Type B pancreatic cell (in vitro differentiated cells): ENCODE data around the gene GRM2. TPM values are rescaled to one million over a fixed set of nuclear protein-coding genes. Genes with fewer than 3 reads are reported as not detected.

Experiments
- DNase-seq: peaks from one replicate; pipeline ENCODE4 v3.0.0; 2021; ENCODE audit warnings: mixed read lengths; ENCODE audit not compliant: unreplicated experiment; ENCODE audit errors: extremely low spot score
- H3K27ac Mint-ChIP-seq: 2 replicates; pipeline ENCODE4 v1.8.0; 2021; ENCODE audit warnings: mild to moderate bottlenecking, mixed read lengths
- H3K27me3 Mint-ChIP-seq: 2 replicates; pipeline ENCODE4 v1.8.0; 2021; ENCODE audit warnings: mixed read lengths
- H3K36me3 Mint-ChIP-seq: 2 replicates; pipeline ENCODE4 v1.8.0; 2021; ENCODE audit warnings: mixed read lengths
- H3K4me1 Mint-ChIP-seq: one replicate; pipeline ENCODE4 v1.8.0; 2021; ENCODE audit warnings: mixed read lengths; ENCODE audit not compliant: unreplicated experiment
- H3K4me3 Mint-ChIP-seq: 2 replicates; pipeline ENCODE4 v1.8.0; 2021; ENCODE audit warnings: mild to moderate bottlenecking, mixed read lengths
- H3K9me3 Mint-ChIP-seq: 2 replicates; pipeline ENCODE4 v1.8.0; 2021; ENCODE audit warnings: mixed read lengths
- total RNA-seq: library from RNA; stranded (reverse); gene quantifications from 2 replicates; pipeline ENCODE4 v1.2.1, GENCODE V29; 2021; ENCODE audit warnings: low replicate concordance
- TF ChIP-seq, protein P1 (sequence below): fragments of 200-600 bp; sonication (generic); conservative IDR thresholded peaks from 2 replicates; pipeline ENCODE4 v1.5.0; 2021; ENCODE audit warnings: antibody characterized with exemption, mild to moderate bottlenecking

The GRM2 gene
- total RNA-seq, 1 donor from 2014 or later, result 0.58 TPM

DNA sequence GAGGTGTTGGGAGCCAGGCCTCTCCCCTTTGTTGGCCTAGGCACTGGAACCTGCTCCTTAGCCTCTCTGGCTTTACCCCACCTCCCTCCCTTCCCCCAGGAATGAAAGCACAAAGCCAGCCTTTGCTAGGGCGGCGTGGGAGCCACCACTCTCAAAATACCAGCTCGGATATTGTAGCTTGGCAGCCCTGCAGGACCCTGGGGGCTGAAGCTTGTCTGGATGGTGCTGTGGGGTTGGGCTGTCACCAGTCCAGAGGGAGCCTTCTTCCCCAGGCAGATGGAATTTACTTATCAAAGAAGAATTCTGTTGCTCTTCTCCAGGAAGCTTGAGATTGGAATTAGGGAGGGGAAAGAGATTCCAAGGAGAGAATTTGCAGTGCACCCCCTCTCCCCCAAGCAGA is 14.9 kb upstream of the GRM2 start:
- Mint-ChIP-seq H3K4me1 (no peaks in the 10 kb centered on the region), H3K27me3 (no peaks in the 10 kb centered on the region), H3K36me3 (no peaks in the 10 kb centered on the region), H3K9me3 (no peaks in the 10 kb centered on the region), H3K4me3 (no peak overlapping the region), H3K27ac (no peak overlapping the region)
- DNase-seq, result no peak
- TF ChIP-seq, protein P1, sequence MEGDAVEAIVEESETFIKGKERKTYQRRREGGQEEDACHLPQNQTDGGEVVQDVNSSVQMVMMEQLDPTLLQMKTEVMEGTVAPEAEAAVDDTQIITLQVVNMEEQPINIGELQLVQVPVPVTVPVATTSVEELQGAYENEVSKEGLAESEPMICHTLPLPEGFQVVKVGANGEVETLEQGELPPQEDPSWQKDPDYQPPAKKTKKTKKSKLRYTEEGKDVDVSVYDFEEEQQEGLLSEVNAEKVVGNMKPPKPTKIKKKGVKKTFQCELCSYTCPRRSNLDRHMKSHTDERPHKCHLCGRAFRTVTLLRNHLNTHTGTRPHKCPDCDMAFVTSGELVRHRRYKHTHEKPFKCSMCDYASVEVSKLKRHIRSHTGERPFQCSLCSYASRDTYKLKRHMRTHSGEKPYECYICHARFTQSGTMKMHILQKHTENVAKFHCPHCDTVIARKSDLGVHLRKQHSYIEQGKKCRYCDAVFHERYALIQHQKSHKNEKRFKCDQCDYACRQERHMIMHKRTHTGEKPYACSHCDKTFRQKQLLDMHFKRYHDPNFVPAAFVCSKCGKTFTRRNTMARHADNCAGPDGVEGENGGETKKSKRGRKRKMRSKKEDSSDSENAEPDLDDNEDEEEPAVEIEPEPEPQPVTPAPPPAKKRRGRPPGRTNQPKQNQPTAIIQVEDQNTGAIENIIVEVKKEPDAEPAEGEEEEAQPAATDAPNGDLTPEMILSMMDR, result no peak

DNA sequence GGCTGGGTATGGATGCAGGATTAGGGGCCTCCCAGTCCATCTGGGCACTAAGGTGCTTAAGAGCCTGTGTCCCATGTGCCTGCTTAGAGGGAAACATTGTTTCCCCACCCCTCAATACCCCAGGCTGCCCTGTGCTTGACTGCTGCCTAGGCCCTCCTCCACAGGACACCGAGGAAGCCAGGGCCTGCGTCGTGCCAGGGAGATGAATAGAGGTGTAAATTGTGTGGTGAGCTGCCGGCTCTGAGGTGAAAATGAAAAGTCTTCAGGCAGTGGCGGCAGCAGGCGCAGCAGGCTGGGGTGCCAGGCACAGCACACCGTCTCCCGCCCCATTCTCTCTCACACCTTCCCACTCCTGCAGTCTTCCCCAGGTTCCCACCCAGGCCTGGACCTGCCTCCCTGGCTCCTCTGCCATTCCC is 13.9 kb upstream of the GRM2 start:
- no peak overlapping the region for H3K4me3 Mint-ChIP-seq
- H3K4me1 Mint-ChIP-seq, result no peaks in the 10 kb centered on the region
- TF ChIP-seq, protein P1, result no peak
- H3K27ac Mint-ChIP-seq, result no peak overlapping the region
- no peak for DNase-seq
- no peaks in the 10 kb centered on the region for H3K27me3 Mint-ChIP-seq
- no peaks in the 10 kb centered on the region for H3K36me3 Mint-ChIP-seq
- H3K9me3 Mint-ChIP-seq, result no peaks in the 10 kb centered on the region

DNA sequence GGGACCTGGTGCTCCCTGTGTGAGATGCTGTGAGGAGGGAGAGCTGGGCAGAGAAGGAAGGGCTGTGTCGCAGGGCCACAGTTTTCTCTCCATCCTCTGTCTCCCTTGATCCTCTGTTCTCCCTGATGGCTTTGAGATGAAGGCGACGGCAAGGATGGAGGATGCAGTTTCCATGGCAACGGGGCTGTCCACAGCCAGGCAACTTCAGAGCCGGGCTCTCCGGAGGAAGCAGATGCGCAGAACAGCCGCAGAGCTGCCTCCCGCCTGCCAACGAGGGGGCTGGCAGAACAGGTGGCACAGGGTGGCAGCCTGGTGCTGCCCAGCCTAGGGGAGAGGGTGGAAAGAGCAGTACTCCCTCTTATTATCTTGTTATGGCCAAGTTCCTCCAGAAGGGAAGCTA is 9.9 kb upstream of the GRM2 start:
- TF ChIP-seq, protein P1, result no peak
- no peak overlapping the region for H3K4me3 Mint-ChIP-seq
- H3K27ac Mint-ChIP-seq, result no peak overlapping the region
- H3K4me1 Mint-ChIP-seq, result no peaks in the 10 kb centered on the region
- DNase-seq, result no peak
- H3K9me3 Mint-ChIP-seq, result no peaks in the 10 kb centered on the region
- no peaks in the 10 kb centered on the region for H3K27me3 Mint-ChIP-seq
- no peaks in the 10 kb centered on the region for H3K36me3 Mint-ChIP-seq

DNA sequence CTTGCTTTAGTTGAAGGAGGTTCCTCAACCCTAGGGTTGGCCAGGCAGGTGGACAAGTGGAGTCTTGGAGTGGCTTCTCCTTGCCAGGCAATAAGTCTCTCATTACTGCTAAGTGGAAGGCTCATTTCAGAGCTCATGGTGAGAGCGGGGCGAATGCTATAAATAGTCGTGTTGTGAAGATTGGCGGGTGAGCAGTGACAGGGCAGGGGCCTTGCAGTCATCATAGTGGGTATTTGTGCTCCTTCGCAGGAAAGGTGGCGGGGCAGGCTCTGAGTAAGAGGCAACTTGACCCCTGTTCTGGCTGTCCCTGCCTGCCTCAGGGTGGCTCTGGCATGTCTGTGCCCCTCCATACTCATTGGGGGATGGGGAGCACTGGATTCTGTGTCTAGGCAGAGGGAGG is 8.7 kb upstream of the GRM2 start:
- no peaks in the 10 kb centered on the region for H3K27me3 Mint-ChIP-seq
- no peak overlapping the region for H3K4me3 Mint-ChIP-seq
- no peaks in the 10 kb centered on the region for H3K9me3 Mint-ChIP-seq
- TF ChIP-seq, protein P1, result no peak
- no peaks in the 10 kb centered on the region for H3K4me1 Mint-ChIP-seq
- H3K36me3 Mint-ChIP-seq, result no peaks in the 10 kb centered on the region
- H3K27ac Mint-ChIP-seq, result no peak overlapping the region
- no peak for DNase-seq

DNA sequence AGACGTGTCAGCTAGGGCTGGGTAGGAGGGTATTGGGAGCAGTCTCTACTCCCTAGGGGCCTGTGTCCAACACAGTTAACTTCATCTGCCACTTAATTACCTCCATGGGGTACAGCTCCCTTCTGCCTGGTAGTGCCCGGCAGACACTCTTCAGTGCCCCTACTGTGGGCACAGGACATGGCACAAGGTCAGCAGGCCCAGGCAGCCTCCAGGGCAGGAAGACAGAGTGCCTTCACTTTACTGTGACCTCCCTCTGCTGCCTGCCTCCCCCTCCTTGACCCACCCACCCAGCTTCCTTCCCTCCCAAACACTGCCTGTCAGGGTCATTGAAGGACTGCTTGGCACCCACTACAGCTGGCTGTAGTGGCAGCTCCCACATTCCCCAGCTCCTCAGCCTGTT is 6.5 kb upstream of the GRM2 start:
- Mint-ChIP-seq H3K4me1 (no peaks in the 10 kb centered on the region), H3K36me3 (no peaks in the 10 kb centered on the region), H3K9me3 (no peaks in the 10 kb centered on the region), H3K27me3 (no peaks in the 10 kb centered on the region), H3K27ac (no peak overlapping the region), H3K4me3 (no peak overlapping the region)
- no peak for DNase-seq
- TF ChIP-seq, protein P1, result no peak

DNA sequence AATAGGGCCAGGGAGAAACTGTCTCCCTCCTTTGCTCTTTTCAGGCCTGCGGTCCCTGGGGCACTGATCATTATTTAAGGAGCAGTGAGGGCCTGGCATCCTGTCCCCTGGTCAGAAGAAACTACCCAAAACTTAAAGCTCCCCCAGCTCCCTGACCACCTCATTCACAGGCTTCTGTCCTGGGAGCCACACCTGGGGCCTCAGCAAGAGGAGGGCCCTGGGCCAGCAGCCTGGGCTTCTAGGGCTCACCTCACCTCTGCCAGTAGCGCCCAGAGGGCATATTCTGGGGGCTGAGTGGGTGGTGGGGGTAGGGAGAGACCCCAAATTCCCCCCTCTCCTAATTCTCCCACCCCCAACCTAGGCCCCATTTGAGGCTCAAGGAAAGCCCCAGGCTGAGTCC is 4.7 kb upstream of the GRM2 start:
- no peaks in the 10 kb centered on the region for H3K9me3 Mint-ChIP-seq
- no peaks in the 10 kb centered on the region for H3K36me3 Mint-ChIP-seq

More for the DNA sequence above, 4.7 kb upstream of the GRM2 start:
- no peak for DNase-seq
- no peaks in the 10 kb centered on the region for H3K4me1 Mint-ChIP-seq
- no peak overlapping the region for H3K4me3 Mint-ChIP-seq
- no peak overlapping the region for H3K27ac Mint-ChIP-seq
- TF ChIP-seq, protein P1, result no peak
- H3K27me3 Mint-ChIP-seq, result peaks cover 4% of the 10 kb centered on the region
